Measurements from ENCODE around the gene NR2F2.

DNA sequence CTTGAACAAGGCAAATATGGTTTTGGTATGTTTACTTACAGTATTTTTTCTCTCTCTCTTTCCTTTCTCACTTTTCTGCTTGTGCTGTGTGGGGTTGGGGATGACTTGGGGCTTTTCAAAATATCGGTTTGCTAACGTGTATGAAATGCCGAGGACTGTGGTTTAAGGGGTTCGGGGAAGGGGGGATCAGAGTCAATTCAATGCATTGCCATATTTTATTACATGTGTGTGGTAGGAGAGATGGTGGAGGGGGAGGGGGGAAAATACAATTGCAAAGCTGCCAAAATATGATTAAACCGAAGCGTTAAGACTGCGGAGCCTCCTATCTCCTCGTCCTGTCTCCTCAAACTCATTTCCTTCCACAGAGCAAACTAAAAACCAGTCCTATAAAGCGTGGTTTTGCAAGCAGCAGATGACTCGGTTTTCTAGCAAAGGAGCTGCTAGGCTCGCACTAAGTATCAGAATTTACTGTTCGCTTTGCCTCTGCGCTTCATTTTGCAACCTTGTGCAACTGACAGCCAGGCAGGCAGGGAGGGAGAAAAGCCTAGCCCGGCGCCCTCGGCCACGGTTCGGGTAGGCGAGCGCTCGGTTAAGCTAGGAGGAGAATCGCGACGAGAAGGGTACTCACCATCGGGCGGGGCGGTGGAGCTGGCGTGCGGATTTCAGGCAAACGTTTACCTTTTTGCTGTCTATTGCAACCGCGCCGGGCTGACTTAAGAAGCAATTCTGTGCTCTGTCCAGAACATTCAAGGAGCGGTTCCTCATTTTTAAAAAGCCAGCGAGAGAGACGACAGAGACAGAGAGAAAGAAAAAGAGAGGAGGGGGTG is 4.0 kb upstream of the NR2F2 start:
- TF ChIP-seq POLR2AphosphoS5 (IDR thresholded peaks at IDR 0.05) (peak; percentile 24 to 62 (median 35)), POLR2A (IDR thresholded peaks at IDR 0.05) (no peak)
